Measurements from ENCODE around the gene CARD10. TPM values are rescaled to one million over a fixed set of nuclear protein-coding genes. Genes with fewer than 3 reads are reported as not detected.
"Not testable (repeated sequence)": the region's sequence is repeated elsewhere in the genome, so short reads cannot be mapped to it uniquely, and the experiment has no call there.

CARD10 gene
- total RNA-seq, 1 donor from 2014 or later: 31.6 TPM

GRCh38 chr22:37558815-37559214 lies 39.6 kb upstream of the CARD10 start:
- intact Hi-C loops (cut with DNase I): no loop called here

DNA sequence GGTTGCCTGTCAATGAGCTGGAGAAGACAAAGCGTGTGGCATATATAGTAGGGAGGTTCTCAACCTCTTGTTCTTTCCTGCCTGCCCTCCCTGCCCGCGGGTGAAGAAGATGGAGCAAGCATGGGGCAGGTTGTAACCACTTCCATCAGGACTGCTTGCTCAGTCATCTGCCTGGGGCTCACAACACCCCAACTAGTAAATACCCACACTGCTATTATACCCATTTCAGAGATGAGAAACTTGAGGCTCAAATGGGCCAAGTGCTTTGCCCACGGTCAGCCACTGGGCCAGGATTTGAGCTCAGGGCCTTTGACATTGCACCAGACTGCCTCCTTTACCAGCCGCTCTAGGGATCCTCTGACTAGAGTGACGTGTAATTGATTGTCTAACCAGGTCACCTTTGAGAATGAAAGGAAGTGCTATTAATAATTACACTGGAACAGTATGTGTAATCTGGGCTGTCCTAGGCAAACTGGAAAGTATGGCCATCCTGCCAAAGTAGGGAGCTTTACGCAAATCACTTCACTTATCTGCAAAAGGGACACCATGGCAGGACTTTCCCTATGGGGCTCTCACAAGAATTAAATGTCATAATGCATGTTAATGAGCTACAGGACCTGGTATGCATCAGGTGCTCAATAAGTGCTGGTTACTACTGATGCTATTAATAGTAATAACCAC lies 38.2 kb upstream of the CARD10 start:
- no peak for ATAC-seq
- DNase-seq (ENCODE audit: low spot score): no peak
- intact Hi-C loops (cut with DNase I): no loop called here

More at GRCh38 chr22:37558815-37559214, 39.6 kb upstream of the CARD10 start:
- DNase-seq (ENCODE audit: low spot score) (no peak), ATAC-seq (no peak)

DNA sequence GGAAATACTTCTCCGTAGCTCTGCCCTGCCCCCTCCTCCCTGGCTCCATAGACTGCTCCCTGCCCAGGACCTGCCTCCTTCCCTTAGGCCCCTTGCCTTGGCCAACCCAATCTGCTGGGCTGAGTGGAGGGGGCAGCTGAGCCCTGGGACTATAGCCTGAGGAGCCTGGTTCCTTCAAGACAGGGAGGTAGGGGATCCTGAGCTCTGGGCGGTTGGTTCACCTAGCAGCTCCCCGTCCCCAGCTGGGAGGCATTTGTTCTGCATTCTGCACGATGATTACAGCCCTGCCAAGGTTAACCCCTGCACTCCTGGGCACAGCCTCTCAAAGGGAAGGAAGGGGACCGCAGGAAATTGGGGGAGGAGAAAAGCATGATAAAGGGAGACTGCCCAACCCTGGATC lies 37.5 kb upstream of the CARD10 start:
- DNase-seq (ENCODE audit: low spot score) (no peak), ATAC-seq (no peak)
- intact Hi-C loops (cut with DNase I): no loop called here

GRCh38 chr22:37555029-37555428 lies 35.8 kb upstream of the CARD10 start:
- DNase-seq (ENCODE audit: low spot score) (no peak), ATAC-seq (no peak)
- intact Hi-C loops (cut with DNase I): no loop called here

- intact Hi-C loops (cut with DNase I): no loop called here
- no peak for DNase-seq (ENCODE audit: low spot score)
- no peak for ATAC-seq
Observed at GRCh38 chr22:37553725-37554124, 34.5 kb upstream of the CARD10 start.

DNA sequence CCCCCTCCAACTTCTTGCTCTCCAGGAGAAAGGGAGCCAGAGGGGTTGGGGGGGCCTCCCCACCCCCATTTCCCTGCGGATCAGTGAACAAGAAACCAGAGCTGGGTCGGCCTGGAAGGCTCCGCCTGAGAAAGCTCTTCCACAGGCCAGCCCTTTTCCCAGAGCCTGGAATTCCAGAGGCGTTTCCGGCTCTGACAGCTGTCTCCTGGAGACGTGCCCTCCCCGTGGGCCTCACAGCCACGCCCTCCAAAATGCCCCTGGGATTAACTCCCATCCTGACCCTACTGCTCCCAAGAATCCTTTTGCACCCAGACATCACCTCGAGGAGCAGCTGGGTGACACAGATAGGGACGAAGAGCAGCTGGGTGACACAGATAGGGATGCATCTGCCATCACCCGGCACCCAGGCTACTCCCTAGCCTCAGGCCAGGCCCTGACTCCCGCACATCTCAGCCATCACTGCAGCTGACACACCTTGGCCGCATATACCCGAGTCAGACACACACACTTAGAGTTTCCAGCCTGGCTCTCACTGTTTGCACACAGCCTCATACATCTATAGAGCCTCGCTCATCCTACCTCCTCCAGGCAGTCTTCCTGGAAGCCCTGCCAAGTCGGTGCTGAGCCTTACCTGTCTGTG lies 33.4 kb upstream of the CARD10 start:
- ATAC-seq: peak; percentile 57
- intact Hi-C loops (cut with DNase I): no loop called here
- no peak for DNase-seq (ENCODE audit: low spot score)

DNA sequence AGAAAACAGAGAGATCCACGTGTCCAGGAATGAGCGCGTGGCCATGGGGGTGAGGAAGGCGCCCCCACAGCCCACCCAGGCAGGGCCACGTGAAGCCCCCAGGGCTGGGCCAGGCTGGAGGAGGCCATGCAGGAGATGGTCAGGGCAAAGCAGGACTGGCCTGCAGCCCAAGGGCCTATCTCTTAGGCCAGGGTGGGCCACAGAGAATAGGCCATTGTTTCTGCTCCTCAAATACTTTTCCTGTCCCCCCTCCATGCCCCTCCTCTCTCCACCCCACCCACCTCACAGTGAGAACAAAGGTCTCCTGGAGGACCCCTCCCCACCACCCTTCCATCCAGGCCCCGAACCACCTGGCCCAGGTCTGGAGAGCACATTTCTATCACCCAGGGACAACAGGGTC lies 32.8 kb upstream of the CARD10 start:
- intact Hi-C loops (cut with DNase I): no loop called here
- ATAC-seq (peak; percentile 15), DNase-seq (ENCODE audit: low spot score) (no peak)

- intact Hi-C loops (cut with DNase I); DNase-seq (ENCODE audit: low spot score); ATAC-seq: not testable (repeated sequence)
Observed at GRCh38 chr22:37550921-37551320, 31.7 kb upstream of the CARD10 start.

GRCh38 chr22:37549704-37550059 lies 30.5 kb upstream of the CARD10 start:
- ATAC-seq: no peak
- no peak for DNase-seq (ENCODE audit: low spot score)
- intact Hi-C loops (cut with DNase I): loop anchor here (10.0 kb wide), 1 partner anchor 45 kb away; no protein-coding TSS in a partner anchor

- intact Hi-C loops (cut with DNase I): loop anchor here (10.0 kb wide), 1 partner anchor 48 kb away; no protein-coding TSS in a partner anchor
- ATAC-seq (peak; percentile 2), DNase-seq (ENCODE audit: low spot score) (no peak)
Observed at GRCh38 chr22:37547251-37547741, 28.1 kb upstream of the CARD10 start.

- intact Hi-C loops (cut with DNase I): loop anchor here (10.0 kb wide), 1 partner anchor 48 kb away; no protein-coding TSS in a partner anchor
- ATAC-seq (peak; percentile 66), DNase-seq (ENCODE audit: low spot score) (no peak)
Observed at GRCh38 chr22:37546437-37547250, 27.4 kb upstream of the CARD10 start.

DNA sequence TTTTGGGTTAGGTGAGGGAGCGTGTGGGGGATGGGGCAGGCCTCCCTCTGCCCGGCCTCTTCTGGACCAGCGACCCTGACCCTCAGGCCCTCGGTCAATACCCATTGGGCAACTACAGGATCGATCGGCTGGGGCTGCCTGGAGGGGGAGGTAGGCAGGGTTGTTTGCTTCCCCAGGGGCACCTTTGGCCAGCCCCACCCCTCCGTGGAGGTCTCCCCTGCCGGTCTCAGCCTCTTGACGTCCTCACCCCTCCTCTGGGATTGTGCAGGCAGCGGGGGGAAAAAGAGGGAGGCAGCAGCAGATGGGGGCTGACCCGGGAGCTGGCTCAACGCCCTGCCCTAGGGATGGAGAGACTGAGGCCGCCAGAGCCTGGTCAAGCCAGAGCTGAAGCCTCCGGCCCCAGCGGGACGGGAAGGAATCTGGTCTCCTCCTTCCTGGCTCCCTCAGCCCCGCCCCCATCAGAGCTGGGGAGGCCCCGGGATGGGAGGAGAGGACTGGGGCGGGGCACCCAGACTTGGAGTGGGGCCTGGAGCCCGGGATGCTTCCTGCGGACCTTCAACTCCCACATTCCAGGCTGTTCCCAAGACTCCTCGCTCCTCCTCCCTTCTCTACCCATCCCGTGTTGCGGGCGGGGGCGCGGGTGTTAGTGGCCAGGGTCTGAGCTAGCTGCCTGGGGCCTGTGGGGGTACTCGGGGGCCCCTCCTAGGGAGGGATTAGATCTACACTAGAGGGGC lies 26.7 kb upstream of the CARD10 start:
- ATAC-seq (peak; percentile 93), DNase-seq (ENCODE audit: low spot score) (peak; percentile 96)
- intact Hi-C loops (cut with DNase I): loop anchor here (10.0 kb wide), 1 partner anchor 49 kb away; no protein-coding TSS in a partner anchor

DNA sequence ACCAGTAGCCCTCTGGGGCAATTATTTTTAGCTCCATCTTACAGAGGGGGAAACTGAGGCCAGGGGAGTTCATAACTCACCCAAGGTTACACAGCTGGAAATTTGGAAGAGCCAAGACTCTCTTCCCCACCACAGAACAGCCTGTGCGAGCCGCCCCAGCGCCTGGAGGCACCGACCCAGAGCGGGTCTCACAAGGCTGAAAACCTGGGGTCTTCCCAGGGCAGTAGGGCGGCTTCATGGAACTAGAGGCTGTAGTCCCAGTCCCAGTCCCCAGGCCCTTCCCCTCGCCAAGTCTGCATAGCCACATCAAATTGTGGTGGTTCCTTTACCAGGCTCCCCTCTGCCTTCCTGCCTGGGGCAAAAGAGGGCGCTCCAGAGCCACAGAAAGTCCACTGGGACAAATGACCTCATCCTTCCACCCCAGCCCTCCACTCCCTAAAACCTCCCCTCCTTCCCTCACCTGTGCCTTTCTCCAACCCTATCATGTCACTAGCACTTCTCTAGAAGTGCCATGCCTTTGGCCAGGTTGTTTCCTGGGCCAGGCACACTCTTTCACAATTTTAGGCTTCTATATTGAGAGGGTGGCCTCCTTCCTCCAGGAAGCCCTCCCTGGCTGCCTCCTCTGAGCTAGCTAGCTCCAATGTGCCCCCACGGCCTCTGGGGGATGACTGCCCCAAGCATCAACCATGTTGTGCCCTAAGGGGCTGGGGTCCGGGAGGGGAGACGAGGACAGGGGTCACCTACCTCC lies 25.9 kb upstream of the CARD10 start:
- ATAC-seq (peak; percentile 59), DNase-seq (ENCODE audit: low spot score) (peak; percentile 85)
- intact Hi-C loops (cut with DNase I): loop anchor here (10.0 kb wide), 1 partner anchor 50 kb away; no protein-coding TSS in a partner anchor

GRCh38 chr22:37542959-37543358 lies 23.7 kb upstream of the CARD10 start:
- ATAC-seq (no peak), DNase-seq (ENCODE audit: low spot score) (no peak)
- intact Hi-C loops (cut with DNase I): loop anchor here (10.0 kb wide), 1 partner anchor 52 kb away; no protein-coding TSS in a partner anchor

GRCh38 chr22:37542416-37542815 lies 23.2 kb upstream of the CARD10 start:
- intact Hi-C loops (cut with DNase I): loop anchor here (10.0 kb wide), 1 partner anchor 52 kb away; no protein-coding TSS in a partner anchor
- not testable (repeated sequence) for DNase-seq (ENCODE audit: low spot score); ATAC-seq

GRCh38 chr22:37539790-37540189 lies 20.6 kb upstream of the CARD10 start:
- intact Hi-C loops (cut with DNase I): loop anchor here (5.0 to 10.0 kb wide), 2 partner anchors 33 to 55 kb away; no protein-coding TSS in a partner anchor
- not testable (repeated sequence) for DNase-seq (ENCODE audit: low spot score); ATAC-seq

- ATAC-seq: peak; percentile 97
- intact Hi-C loops (cut with DNase I): loop anchor here (5.0 kb wide), 1 partner anchor 34 kb away; no protein-coding TSS in a partner anchor
- DNase-seq (ENCODE audit: low spot score): peak; percentile 97
Observed at GRCh38 chr22:37538590-37539357, 19.6 kb upstream of the CARD10 start.

All from sciatic nerve (tissue), 2 donors.